Neural cell (in vitro differentiated cells): ENCODE measurements around the gene RTTN. TPM values are rescaled to one million over a fixed set of nuclear protein-coding genes. Genes with fewer than 3 reads are reported as not detected.
A peak's percentile ranks its signal among the peaks of the same experiment; 100 is the strongest.

Experiments used
- H2AFZ ChIP-seq: fragments of 200-600, 300-800 bp; sonication (generic), shearing (Covaris generic); 2 replicates; pipeline ENCODE4 v1.6.0; 2014; ENCODE audit warnings: low read depth, mild to moderate bottlenecking, antibody characterized with exemption, low read length, moderate library complexity
- H3F3A ChIP-seq: fragments of 200-600 bp; shearing (Covaris generic); 2 replicates; pipeline ENCODE4 v1.6.1; 2016; ENCODE audit warnings: mild to moderate bottlenecking, moderate library complexity, mixed read lengths, antibody characterized with exemption, low read length; ENCODE audit not compliant: insufficient read depth, poor library complexity, severe bottlenecking
- H3K27ac ChIP-seq: fragments of 200-600, 300-800 bp; sonication (generic), shearing (Covaris generic); 2 replicates; pipeline ENCODE4 v1.5.1; 2014; ENCODE audit warnings: mild to moderate bottlenecking, low read length, moderate library complexity
- H3K27me3 ChIP-seq: fragments of 300-800, 200-600 bp; sonication (generic), shearing (Covaris generic); 2 replicates; pipeline ENCODE4 v1.6.0; 2014; ENCODE audit warnings: mild to moderate bottlenecking, low read depth, low read length, moderate library complexity; ENCODE audit not compliant: insufficient read depth
- H3K36me3 ChIP-seq: fragments of 300-800, 200-600 bp; sonication (generic), shearing (Covaris generic); 2 replicates; pipeline ENCODE4 v1.5.1; 2014; ENCODE audit warnings: mild to moderate bottlenecking, antibody characterized with exemption, low read length, moderate library complexity; ENCODE audit not compliant: insufficient read depth
- H3K4me2 ChIP-seq: fragments of 300-800, 200-600 bp; sonication (generic), shearing (Covaris generic); 2 replicates; pipeline ENCODE4 v1.6.0; 2014; ENCODE audit warnings: mild to moderate bottlenecking, low read length
- H3K4me3 ChIP-seq: fragments of 300-800, 200-600 bp; sonication (generic), shearing (Covaris generic); 2 replicates; pipeline ENCODE4 v1.5.1; 2014; ENCODE audit warnings: mild to moderate bottlenecking, low read length, moderate library complexity
- H3K79me2 ChIP-seq: fragments of 200-600 bp; shearing (Covaris generic); replicated peaks from 2 replicates; pipeline ENCODE4 v1.6.0; 2014; ENCODE audit warnings: mild to moderate bottlenecking, low read length, moderate library complexity; ENCODE audit not compliant: insufficient read depth
- H3K9ac ChIP-seq: fragments of 300-800, 200-600 bp; sonication (generic), shearing (Covaris generic); 2 replicates; pipeline ENCODE4 v1.6.1; 2016; ENCODE audit warnings: mild to moderate bottlenecking, low read length, mixed read lengths
- H3K9me2 ChIP-seq: fragments of 200-600 bp; shearing (Covaris generic); 2 replicates; pipeline ENCODE4 v1.6.1; 2016; ENCODE audit warnings: mild to moderate bottlenecking, low read length, mixed read lengths; ENCODE audit not compliant: insufficient read depth
- H3K9me3 ChIP-seq: fragments of 200-600, 300-800 bp; sonication (generic), shearing (Covaris generic); 2 replicates; pipeline ENCODE4 v1.6.1; 2016; ENCODE audit warnings: mild to moderate bottlenecking, mixed run types, low read length, moderate library complexity, mixed read lengths
- H4K20me1 ChIP-seq: fragments of 200-600 bp; shearing (Covaris generic); 2 replicates; pipeline ENCODE4 v1.6.1; 2016; ENCODE audit warnings: mild to moderate bottlenecking, mixed run types; ENCODE audit not compliant: insufficient read depth
- CTCF ChIP-seq: fragments of 450-650 bp; IDR thresholded peaks from 2 replicates; pipeline ENCODE4 v1.5.1; 2014; ENCODE audit warnings: antibody characterized with exemption, mild to moderate bottlenecking, moderate library complexity; ENCODE audit not compliant: poor library complexity, severe bottlenecking
- EP300 ChIP-seq: fragments of 450-650 bp; conservative IDR thresholded peaks from 2 replicates; pipeline ENCODE4 v1.6.1; 2014; ENCODE audit warnings: antibody characterized with exemption, mild to moderate bottlenecking, moderate library complexity; ENCODE audit not compliant: poor library complexity, severe bottlenecking
- EZH2 ChIP-seq: fragments of 200-600, 300-800 bp; shearing (Covaris generic), sonication (generic); IDR thresholded peaks from 2 replicates; pipeline ENCODE4 v1.6.1; 2014; ENCODE audit warnings: antibody characterized with exemption, low read length, borderline replicate concordance, mild to moderate bottlenecking; ENCODE audit not compliant: insufficient read depth, poor library complexity, severe bottlenecking
- MXI1 ChIP-seq: fragments of 450-650 bp; conservative IDR thresholded peaks from 2 replicates; pipeline ENCODE4 v1.6.1; 2014; ENCODE audit warnings: antibody characterized with exemption, mild to moderate bottlenecking; ENCODE audit not compliant: poor library complexity, severe bottlenecking
- POLR2AphosphoS5 ChIP-seq: IDR thresholded peaks from 2 replicates; pipeline ENCODE4 v1.6.1; 2012
- RAD21 ChIP-seq: fragments of 450-650 bp; conservative IDR thresholded peaks from 2 replicates; pipeline ENCODE4 v1.6.1; 2014; ENCODE audit warnings: antibody characterized with exemption, mild to moderate bottlenecking, moderate library complexity
- REST ChIP-seq: IDR thresholded peaks from 2 replicates; pipeline ENCODE4 v1.6.1; 2012; ENCODE audit warnings: borderline replicate concordance
- SMC3 ChIP-seq: fragments of 450-650 bp; conservative IDR thresholded peaks from 2 replicates; pipeline ENCODE4 v1.6.1; 2014; ENCODE audit warnings: antibody characterized with exemption, mild to moderate bottlenecking, moderate library complexity; ENCODE audit not compliant: poor library complexity
- TAF1 ChIP-seq: IDR thresholded peaks from 2 replicates; pipeline ENCODE4 v1.6.1; 2012; ENCODE audit warnings: low read depth
- polyA plus RNA-seq: library from polyadenylated mRNA; depleted of rRNA; stranded (reverse); fragments of >200 nt; gene quantifications from 2 replicates; pipeline ENCODE4 v1.2.3, GENCODE V29; 2014

RTTN gene
- polyA plus RNA-seq, 1 donor from 2014 or later: 24.2 TPM

- no peak overlapping the region for H3K4me3 ChIP-seq
- H3K9ac ChIP-seq: no peak overlapping the region
- H4K20me1 ChIP-seq: no peaks in the 10 kb centered on the region
- H3K4me2 ChIP-seq: no peak overlapping the region
- H3K79me2 ChIP-seq: no peaks in the 10 kb centered on the region
- no peak for TF ChIP-seq SMC3
- TF ChIP-seq EP300: no peak
- TF ChIP-seq CTCF: no peak
- TF ChIP-seq RAD21: no peak
- TF ChIP-seq TAF1: no peak
- TF ChIP-seq POLR2AphosphoS5: no peak
- H2AFZ ChIP-seq: no peak overlapping the region
- no peaks in the 10 kb centered on the region for H3K27me3 ChIP-seq
- H3F3A ChIP-seq: no peaks in the 10 kb centered on the region
- H3K27ac ChIP-seq: no peak overlapping the region
- H3K9me2 ChIP-seq: no peaks in the 10 kb centered on the region
- no peaks in the 10 kb centered on the region for H3K9me3 ChIP-seq
- H3K36me3 ChIP-seq: no peaks in the 10 kb centered on the region
These were observed 205.8 kb downstream of the RTTN start for GRCh38 chr18:69999656-70000055.

GRCh38 chr18:69998523-69998987, 206.9 kb downstream of the RTTN start:
- no peaks in the 10 kb centered on the region for H3K9me2 ChIP-seq
- no peak overlapping the region for H3K9ac ChIP-seq
- H3K9me3 ChIP-seq: no peaks in the 10 kb centered on the region
- H3K79me2 ChIP-seq: no peaks in the 10 kb centered on the region
- H3F3A ChIP-seq: no peaks in the 10 kb centered on the region
- no peak overlapping the region for H2AFZ ChIP-seq
- H3K27me3 ChIP-seq: no peaks in the 10 kb centered on the region
- H3K36me3 ChIP-seq: no peaks in the 10 kb centered on the region
- H3K27ac ChIP-seq: peak overlapping the region; percentile 26
- H4K20me1 ChIP-seq: no peaks in the 10 kb centered on the region
- peak overlapping the region; percentile 42 for H3K4me2 ChIP-seq
- peak overlapping the region; percentile 32 for H3K4me3 ChIP-seq
- TF ChIP-seq REST: peak; percentile 45
- no peak for TF ChIP-seq RAD21
- no peak for TF ChIP-seq TAF1
- TF ChIP-seq POLR2AphosphoS5: peak; percentile 42

GRCh38 chr18:69996951-69997798, 208.3 kb downstream of the RTTN start:
- Histone ChIP-seq H3K9me3 (no peaks in the 10 kb centered on the region), H3K27me3 (no peaks in the 10 kb centered on the region), H3K27ac (no peak overlapping the region), H3K79me2 (no peaks in the 10 kb centered on the region), H3K36me3 (no peaks in the 10 kb centered on the region), H4K20me1 (no peaks in the 10 kb centered on the region), H3K4me3 (no peak overlapping the region), H3K9me2 (no peaks in the 10 kb centered on the region), H3F3A (no peaks in the 10 kb centered on the region), H2AFZ (no peak overlapping the region), H3K9ac (no peak overlapping the region), H3K4me2 (no peak overlapping the region)
- TF ChIP-seq POLR2AphosphoS5: no peak
- TF ChIP-seq EP300: no peak
- TF ChIP-seq MXI1: no peak
- no peak for TF ChIP-seq TAF1
- TF ChIP-seq REST: no peak
- no peak for TF ChIP-seq CTCF
- TF ChIP-seq SMC3: no peak
- TF ChIP-seq EZH2: no peak
